Stimulated activated naive CD4-positive, alpha-beta T cell treated with Interleukin-2 at 50 U/mL for 16 hours (primary cell): Measurements from ENCODE around the gene KRT32.
"Not testable (repeated sequence)": the region's sequence is repeated elsewhere in the genome, so short reads cannot be mapped to it uniquely, and the experiment has no call there.

Experiments
- DNase-seq: peaks from one replicate; lab custom pipeline; 2025; lab: John Stamatoyannopoulos, UW

The KRT32 gene

GRCh38 chr17:41424111-41424635 lies 43.0 kb downstream of the KRT32 start, which contains the start of gene KRT37:
Gene KRT37, minus strand, starts transcription at chr17:41424585. Its CDS starts 62 bp downstream, at chr17:41424523.
- DNase-seq: no peak

- DNase-seq: not testable (repeated sequence)
These were observed 44.6 kb downstream of the KRT32 start for GRCh38 chr17:41422586-41422985.

GRCh38 chr17:41421617-41422016 lies 45.6 kb downstream of the KRT32 start:
- no peak for DNase-seq

GRCh38 chr17:41421116-41421515 lies 46.1 kb downstream of the KRT32 start:
- DNase-seq: no peak

GRCh38 chr17:41420134-41420533 lies 47.1 kb downstream of the KRT32 start:
- no peak for DNase-seq

- no peak for DNase-seq
These were observed 47.5 kb downstream of the KRT32 start for GRCh38 chr17:41419716-41420115.

- no peak for DNase-seq
These were observed 48.9 kb downstream of the KRT32 start for GRCh38 chr17:41418116-41418860.

GRCh38 chr17:41417576-41418015 lies 49.6 kb downstream of the KRT32 start:
- no peak for DNase-seq

- no peak for DNase-seq
These were observed 50.1 kb downstream of the KRT32 start for GRCh38 chr17:41417127-41417526.

GRCh38 chr17:41416479-41416878 lies 50.7 kb downstream of the KRT32 start:
- no peak for DNase-seq

GRCh38 chr17:41415833-41416335 lies 51.3 kb downstream of the KRT32 start:
- DNase-seq: no peak

GRCh38 chr17:41415411-41415810 lies 51.8 kb downstream of the KRT32 start:
- DNase-seq: no peak

- DNase-seq: no peak
These were observed 53.2 kb downstream of the KRT32 start for GRCh38 chr17:41413982-41414381.

- no peak for DNase-seq
These were observed 53.7 kb downstream of the KRT32 start for GRCh38 chr17:41413353-41413957.

- no peak for DNase-seq
These were observed 55.9 kb downstream of the KRT32 start for GRCh38 chr17:41411072-41411840.
